ENCODE results near the gene KIF17.
"Not testable (repeated sequence)": the region's sequence is repeated elsewhere in the genome, so short reads cannot be mapped to it uniquely, and the experiment has no call there.

Gene KIF17

DNA sequence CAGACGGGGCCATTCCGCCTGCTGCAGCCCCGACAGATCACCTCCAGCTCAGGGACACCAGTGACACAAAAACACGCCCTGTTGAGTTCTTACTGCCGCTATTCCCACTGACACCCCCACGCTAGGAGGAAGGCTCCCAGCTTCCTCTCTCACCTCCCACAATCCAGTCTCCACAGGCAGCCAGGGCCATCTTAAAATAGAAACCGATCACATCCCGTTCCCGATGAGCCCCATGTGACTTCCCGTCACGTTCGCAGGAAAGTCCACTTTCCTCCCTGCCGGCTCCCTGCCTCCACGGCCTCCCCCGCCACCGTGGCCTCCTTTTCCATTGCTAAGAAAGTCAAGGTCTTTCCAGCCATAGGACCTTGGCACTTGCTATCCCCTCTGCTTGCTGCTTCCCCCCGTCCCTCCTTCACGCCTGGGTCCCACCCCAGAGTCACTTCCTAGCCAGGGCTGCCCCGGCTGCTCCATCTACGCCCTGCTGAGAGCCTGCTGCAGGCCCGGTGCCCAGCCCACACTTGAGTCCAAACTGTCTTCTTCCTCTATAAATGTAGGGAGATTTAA, 32.6 kb downstream of the KIF17 start:
- DNase-seq = no peak

DNA sequence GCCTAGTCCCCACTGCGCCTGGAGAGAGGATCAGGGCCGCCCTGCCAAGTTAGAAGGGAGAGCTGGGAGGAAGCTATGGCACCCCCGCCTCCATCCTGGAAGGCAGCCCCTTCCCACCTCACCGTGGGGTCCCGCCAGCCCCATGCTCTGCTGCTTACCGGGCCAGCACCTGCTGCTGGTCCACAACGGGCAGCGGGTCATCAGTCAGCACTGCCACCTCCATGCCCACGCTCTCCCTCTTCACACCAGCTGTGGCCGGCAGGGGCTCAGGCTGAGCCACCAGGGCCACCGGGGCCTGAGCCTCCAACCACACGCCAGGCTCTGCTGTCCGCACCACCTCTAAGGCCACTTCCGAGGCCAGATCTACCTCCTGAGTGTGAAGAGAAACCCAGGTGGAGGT, 33.2 kb downstream of the KIF17 start:
- DNase-seq = no peak

DNA sequence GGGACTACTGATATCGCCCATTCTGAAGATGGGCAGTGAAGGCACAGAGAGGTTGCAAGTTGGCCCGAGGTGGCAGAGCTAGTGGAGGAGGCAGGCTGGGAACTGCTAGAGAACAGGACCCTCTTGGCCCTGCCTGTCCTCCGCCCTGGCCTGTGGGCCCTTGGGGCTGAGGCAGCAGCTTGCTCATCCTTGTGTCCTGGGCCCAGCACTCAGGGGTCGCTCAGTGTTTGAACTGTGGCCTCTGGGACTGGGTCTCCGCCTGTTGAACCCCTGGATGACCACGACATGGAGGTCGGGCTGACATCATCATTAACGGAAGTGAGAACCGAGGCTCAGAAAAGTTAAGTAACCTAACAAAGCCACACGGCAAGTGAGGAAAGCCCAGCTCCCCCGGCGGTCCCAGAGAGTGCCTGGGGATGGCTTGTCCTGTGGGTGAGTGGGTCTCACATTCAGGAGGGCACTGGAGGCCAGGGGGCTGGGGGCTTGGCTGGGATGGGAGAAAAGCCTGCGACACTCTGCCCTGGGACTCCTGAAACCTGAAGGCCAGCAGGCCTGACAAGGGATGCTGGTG, 33.7 kb downstream of the KIF17 start:
- DNase-seq = no peak

DNA sequence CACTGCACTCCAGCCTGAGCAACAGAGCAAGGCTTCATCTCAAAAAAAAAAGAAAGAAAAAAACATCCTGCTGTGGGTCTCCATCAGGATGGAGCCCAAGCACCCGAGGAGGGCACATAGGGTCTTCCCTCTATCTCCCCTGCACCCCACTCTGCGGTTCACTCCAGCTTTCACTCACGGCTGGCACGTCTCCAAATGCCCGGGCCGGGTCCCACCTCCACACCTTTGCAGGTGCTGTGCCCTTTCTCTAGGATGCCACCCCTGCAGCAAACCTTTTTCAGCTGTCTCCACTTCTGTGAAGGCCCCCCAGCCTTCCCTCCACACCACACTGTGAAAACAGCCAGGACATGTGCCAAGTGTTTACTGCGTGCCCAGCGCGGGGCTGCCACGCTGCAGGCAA, 34.2 kb downstream of the KIF17 start:
- DNase-seq = no peak

DNA sequence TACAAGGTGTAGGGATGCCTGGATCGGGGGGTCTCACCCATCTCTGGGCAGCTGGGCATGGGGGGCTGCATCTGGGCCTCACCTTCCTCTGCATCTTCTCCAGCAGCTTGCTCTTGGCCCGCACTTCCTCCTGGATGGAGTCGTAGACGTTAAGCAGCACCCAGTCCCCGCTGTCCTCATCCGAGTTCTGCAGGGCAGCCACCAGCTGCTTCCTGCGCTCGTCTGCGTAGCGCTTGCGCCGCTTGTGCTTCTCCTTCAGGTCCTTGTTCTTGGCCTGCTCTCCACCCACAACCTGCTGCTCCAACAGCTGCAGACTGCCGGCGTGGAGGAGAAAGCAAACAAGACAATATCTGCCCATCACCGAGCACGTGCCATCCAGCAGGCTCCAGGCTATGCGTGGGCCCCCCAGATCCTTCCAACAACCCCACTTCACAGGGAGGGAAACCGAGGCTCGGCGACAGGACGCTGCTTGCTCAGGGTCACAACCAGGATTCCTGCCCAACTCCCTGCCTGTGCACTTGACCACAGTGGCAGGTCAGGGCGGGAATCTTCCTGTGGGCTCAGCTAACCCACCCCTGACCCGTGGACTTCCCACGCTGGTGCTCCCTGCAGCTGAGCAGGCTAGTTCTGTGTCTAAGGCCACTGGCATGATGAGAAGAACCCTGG, 35.1 kb downstream of the KIF17 start:
- no peak for DNase-seq

DNA sequence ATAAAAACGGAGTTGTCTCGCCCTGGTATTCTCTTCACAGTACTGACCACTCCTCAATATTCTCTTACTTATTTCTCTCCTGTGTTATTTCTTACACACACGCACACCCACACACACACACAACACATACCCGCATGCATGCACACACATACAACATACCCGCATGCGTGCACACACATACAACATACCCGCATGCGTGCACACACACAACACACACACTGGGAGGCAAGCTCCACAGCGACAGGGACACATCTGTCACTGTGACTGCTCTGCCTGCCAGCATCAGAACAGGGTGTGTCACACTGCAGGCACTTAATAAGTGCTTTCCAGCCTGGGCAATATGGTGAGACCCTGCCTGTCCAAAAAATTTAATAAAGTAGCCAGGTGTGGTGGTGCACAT, 35.8 kb downstream of the KIF17 start:
- no peak for DNase-seq

DNA sequence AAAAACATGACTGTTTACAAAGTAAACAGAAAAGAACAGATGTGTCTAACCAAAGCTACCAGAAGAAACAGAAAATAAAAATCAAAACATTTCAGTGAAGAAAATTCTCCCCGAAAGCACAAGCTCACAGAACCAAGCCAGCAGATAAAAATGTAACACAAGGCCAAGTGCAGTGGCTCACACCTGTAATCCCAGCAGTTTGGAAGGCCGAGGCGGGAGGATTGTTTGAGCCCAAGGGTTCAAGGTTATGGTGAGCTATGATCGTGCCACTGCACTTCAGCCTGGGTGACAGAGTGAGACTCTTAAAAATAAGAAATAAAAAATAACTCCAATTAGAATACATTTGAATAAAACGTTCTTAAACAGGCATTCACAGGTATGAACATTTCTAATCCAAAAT, 37.5 kb downstream of the KIF17 start:
- DNase-seq = no peak

DNA sequence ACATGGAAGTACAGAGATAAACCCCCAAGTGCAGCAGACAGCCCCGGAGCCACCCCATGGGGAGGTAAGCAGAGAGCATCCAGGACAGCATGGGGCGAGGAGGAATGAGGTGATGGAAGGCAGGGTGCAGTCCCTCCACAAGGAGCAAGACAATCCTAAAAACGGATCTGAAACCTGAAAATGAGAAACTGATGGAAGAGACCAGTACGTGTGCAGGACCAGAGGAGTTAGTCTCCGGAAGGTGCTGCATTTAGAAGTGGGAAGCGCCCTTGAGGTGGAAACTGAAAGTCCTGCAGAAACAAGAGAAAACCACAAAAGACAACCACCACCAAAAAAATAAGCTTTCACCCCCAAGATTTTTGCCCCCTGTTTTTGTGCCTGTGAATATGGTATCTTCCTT, 39.2 kb downstream of the KIF17 start:
- DNase-seq = no peak

DNA sequence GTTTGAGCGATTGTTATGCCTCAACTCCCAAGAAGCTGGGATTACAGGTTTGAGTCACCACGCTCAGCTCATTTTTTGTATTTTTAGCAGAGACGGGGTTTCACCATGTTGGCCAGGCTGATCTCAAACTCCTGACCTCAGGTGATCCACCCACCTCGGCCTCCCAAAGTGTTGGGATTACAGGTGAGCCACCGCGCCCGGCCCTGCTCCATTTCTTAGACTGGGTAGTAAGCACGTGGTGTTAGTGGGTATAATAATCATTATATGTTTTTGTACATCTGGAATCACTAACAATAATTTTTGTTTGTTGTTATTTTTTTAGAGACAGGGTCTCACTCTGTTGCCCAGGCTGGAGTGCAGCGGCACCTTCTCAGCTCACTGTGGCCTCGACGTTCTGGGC, 44.2 kb downstream of the KIF17 start:
- not testable (repeated sequence) for DNase-seq

DNA sequence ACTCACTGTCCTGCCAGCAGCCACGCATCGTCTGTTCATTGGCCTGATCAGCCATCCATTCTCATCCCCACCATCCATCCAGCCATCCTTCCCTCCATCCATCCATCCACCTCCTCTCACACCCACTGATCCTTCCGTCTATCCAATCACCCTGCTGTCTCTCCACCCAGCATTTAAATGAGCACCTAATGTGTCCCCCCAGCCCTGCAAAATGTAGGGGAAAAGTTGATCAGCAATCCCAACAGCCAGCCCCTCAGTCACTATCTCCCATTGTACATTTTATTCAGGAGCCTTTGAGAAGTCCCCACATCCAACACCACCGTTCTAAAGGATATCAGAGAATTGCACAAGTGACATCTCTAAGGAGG, 45.6 kb downstream of the KIF17 start:
- no peak for DNase-seq

DNA sequence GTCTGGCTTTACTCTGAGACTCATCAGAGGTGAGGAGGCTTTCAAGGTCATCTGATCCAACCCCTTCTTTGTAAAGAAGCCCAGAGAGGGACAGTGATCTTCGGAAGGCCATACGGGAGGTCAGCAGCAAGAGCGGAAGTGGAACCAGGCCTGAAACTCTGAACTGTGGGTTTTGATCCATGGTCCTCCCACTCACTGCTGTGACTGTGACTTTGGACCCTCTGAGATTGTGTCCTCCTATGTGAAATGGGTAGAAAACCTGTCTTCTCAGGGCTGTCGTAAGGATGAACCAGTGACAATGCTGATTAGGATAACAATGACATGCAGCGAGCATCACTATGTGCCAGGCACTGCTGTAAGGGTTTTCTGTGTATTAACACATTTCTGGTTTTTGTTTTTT, 46.9 kb downstream of the KIF17 start:
- no peak for DNase-seq

DNA sequence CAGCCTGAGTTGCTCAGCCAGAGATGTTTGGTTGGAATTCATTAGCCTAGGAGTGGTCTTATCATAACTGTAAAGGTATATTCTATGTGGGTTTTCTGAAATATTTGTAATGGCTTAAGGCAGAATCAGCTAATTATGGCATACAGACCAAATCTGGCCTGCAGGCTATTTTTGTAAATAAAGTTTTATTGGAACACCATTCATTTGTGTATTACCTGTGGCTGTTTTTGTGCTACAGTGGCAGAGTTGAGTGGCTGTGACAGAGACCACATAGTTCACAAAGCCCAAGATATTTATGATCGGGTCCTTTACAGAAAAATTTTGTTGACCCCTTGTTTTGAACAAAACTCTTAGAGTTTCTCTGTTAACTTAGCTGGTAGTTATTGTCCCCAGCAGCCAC, 49.2 kb downstream of the KIF17 start:
- no peak for DNase-seq

DNA sequence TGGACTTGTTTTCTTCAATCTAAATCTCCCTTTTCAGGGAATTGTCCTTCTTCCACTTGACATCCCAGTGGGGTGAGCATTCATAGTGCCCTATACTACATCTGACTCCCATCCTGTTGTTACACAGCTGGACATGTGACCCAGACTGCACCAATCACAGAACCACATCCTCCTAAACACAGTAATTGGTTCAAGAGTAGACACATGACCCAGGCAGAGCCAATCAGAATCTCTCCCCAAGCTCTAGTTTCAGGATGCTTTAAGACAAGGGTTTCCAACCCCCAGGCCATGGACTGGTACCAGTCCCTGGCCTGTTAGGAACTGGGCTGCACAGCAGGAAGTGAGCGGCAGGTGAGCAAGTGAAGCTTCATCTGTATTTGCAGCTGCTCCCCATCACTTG, 51.0 kb downstream of the KIF17 start:
- DNase-seq = no peak

DNA sequence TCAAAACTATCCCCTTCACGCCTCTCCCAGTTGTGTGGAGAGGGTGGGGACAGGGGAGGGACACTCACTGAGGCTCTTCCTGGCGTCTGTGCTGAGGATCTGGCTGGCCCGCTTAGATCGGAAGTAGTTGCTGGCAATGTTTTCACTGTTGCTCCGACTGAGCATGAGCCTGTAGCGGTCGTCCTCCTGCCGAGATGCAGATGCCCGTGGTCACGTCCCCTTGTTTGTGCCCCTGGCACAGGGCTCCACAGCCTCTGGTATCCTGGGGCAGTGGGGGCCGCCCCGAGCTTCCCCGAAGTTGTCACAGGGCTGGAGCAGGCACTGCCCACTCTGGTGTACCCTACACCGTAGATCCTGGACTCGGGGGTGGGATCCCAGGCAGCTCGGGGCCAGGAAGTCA, 51.7 kb downstream of the KIF17 start:
- DNase-seq = no peak

DNA sequence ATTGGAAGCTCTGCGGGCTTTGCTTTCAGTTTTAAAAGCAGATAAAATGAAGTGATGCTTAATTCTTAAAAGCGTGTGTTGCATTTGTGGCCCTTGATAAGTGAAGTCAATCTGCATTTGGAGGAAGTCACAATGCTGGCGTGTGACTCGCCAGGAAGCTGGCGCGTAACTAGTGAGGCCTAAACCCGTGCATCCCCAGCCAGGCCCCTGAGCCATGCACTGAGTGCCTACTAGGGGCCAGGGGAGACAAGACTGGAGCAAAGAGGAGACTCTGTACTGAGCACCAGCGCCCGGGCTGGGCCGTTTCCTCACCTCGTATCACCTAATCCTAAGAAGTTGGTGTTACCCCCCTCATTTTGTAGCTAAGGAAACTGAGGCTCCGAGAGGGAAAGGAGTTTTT, 52.1 kb downstream of the KIF17 start:
- no peak for DNase-seq

DNA sequence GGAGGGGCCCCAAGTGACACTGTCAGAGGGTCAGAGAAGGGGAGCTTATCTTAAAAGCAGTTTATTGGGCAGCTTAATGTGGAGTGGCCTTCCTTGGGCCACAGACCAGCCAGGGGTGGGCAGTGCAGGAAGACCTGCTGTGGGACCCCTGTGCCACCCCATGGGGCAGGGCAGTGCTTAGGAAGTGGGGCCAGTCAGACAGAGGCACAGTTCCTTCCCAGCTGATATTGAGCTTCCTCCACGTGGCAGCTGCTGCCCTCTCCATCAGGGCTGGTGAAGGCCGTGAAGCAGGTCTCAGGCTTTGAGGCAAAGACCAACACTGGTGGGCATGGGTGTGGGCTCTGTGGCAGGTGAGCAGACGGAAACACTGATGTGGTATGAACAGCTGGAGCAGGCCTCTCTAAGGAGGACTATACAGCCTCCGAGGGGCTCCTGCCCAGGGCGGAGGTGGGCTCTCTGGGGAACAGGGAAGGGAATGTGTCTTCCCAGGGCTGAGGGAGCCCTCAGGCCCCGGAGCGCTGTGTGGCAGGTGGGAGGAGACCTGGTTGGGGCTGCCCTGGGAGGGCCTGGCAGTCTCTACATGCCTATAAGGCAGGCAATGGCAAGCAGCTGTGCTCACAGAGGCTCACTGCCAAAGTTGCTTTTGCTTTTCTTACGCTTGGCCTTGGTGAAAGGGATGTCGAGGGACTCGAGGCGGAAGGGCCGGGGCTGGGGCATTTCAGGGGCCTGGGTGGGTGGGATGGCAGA, 53.7 kb downstream of the KIF17 start:
- DNase-seq = no peak

DNA sequence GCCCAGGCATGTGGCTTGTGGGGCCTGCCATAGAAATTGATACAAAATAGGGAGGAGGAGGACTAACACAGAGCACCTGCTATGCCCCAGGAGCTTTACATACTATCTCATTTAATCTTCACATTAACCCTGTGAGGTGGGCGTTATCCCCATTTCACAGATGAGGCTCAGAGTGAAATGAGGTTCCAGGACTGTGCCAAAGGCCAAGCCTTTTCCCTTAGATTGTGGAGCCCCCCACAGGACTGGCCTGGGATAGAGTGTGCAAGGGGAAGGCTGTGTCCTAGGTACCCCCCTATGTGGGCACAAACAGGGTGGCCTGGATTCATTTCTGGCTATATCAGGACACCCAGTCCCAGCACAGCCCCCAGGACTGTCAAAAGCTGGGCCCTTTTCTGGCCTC, 54.4 kb downstream of the KIF17 start:
- DNase-seq = no peak

DNA sequence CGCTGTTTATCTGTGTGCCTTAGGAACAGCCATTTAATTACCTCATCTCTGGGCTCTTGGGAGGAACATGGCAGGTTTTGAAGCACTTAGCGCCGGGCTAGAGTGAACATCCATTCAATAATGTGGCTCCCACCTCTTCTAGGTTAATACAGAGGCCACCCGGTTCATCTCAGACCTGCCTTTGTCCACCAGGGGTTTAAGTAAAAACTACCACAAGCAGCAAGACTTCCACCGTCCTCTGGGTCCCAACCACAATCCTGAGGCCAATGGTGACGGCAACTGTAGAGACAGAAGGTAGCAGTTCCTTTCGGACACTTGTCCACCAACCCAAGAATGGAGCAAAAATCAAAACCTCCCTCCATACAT, 55.7 kb downstream of the KIF17 start:
- DNase-seq = no peak

DNA sequence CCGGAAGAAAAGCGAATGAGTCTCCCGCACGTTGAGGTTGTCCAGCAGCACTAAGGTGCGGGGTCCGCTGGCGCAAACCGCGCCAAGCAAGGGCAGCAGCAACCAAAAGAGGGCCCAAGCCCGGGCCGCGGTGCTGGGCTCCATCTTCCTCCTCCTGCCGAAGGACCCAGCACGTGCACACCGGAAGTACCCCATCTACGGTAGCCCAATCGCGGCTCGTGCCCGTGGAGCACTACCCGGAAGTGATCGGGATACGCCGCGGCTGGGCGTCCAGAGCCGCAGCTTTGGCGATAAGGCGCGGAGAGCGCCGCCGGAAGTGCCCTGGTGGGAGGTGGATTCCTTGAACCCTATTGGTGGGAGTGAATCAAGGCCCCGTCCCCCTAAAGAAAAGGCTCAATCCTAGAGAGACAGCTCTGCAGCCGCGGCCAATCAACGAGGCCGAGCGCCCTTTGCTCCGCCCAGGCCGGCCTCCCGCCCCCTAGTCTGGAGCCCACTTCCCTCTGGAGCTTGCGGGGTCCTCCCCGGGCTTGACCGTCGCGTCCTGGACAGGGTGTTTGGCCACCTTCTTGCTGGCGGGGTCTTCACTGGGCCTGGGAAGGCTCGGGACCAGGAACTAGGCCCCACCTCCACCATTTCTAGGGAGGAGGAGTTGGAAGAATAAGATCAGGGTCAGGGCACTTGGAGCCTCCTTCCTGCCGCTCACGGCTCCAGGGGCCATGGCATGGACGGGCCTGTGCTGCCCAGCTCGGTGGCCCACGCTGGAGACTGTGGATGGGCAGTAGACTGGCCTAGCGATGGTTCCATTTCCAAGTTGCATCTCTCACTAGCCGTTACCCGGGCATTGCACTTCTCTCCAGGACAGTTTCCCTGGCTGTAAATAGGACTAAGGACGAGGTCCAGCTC, 56.3 kb downstream of the KIF17 start, which contains the start of gene DDOST:
Gene DDOST (minus strand): TSS at position 163 of the 903 bp plus-strand sequence. CDS start 19 bp downstream, at position 144.
- peak; percentile 97 for DNase-seq

DNA sequence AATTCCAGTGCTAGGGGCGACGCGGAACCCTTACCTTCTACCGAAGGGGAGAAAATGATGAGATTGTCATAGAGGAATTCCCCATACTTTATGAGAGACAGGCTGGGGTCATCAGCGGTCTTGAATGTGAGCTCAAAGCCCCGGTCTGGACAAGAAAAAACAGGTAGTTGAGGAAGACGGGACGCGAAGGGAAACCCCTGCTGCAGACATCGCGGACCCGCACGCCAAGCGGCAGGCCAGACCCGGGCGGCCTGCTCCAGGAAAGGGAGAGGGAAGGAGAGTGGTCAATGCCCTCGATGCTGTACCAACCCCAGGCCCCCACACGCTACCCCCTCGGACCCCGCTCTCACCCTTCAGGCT, 57.0 kb downstream of the KIF17 start:
- no peak for DNase-seq

DNA sequence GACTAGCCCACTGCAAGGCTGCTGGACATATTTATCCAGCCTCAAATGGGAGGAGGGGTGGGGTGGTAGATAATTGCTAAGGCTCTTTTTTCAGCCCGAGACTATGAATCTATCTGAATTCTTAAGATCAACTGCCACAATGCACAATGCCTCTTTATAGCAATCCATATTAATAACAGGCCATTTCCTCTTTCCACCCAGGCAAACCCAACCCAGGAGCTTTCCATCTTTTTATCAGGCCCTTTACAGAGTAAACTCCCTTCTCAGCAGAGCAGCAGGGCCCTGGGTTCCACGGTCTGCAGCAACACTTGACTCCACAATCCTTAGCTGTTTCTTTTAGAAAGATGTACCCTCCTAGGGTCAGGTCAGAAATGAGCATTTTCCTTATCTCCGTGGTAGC, 57.4 kb downstream of the KIF17 start:
- no peak for DNase-seq

DNA sequence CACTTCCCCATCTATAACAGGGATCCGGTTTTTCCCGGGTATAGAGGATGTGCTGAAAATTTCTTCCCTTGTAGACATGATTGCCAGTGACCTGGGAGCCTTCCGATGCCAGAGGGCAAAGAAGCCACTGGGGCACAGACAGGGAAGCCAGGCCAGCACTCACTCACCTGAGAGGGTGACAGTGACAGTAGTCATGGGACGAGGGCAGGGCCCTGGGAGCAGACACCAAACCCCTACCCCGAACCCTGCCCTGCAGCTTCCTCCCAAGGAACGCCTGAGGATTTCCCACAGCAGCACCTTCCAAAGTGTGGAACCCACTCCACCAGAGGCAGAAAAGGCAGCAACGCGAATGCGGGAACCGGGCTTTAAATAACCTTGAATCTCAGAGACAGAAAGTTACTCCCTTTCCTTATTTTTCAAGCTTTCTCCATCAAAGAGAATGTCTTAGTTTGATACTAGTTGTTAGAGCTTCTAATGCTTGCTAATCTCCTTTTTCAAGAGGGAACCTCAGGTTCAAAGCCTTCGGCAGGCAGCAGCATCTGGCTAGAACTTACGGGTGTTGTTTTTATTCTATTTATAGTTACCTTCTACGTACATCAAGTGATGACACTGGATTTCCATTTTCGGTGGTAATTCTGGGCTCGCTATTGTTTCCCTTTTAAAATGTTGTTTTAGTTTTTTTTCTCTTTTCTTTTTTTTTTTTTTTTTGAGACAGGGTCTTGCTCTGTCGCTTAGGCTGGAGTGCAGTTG, 59.5 kb downstream of the KIF17 start:
- no peak for DNase-seq

DNA sequence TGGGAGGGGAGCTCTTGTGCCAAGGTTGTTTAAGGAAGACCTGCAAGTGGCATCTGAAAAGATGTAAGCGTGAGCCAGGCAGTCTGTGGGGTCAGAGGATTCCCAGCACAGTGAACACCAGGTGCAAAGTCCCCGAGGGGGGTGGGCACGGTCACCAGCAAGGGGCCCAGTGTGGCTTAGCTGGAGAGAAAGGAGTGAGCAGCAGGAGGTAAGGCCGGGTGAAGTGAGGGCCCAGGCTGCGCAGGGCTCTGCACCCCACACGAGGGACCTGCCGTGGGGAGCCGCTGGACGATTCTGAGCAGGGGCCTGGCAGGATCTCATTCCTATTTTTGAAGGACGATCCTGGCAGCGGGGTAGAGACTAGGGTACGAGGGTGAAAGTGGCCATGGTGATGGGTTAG, 60.8 kb downstream of the KIF17 start:
- no peak for DNase-seq

Data from stimulated activated CD4-positive, alpha-beta T cell treated with anti-CD3 and anti-CD28 coated beads, Interleukin-1b, Interleukin-23, amount 100 ng/mL, for 48 hours (primary cell).